ENCODE data around the gene GFI1. TPM values are rescaled to one million over a fixed set of nuclear protein-coding genes. Genes with fewer than 3 reads are reported as not detected.

The GFI1 gene
- total and polyA plus RNA-seq, 2 of the 8 experiments (the other 6 are each of a cell fraction or from before 2014, with no cell fraction given) = 0.08 to 0.17 TPM

DNA sequence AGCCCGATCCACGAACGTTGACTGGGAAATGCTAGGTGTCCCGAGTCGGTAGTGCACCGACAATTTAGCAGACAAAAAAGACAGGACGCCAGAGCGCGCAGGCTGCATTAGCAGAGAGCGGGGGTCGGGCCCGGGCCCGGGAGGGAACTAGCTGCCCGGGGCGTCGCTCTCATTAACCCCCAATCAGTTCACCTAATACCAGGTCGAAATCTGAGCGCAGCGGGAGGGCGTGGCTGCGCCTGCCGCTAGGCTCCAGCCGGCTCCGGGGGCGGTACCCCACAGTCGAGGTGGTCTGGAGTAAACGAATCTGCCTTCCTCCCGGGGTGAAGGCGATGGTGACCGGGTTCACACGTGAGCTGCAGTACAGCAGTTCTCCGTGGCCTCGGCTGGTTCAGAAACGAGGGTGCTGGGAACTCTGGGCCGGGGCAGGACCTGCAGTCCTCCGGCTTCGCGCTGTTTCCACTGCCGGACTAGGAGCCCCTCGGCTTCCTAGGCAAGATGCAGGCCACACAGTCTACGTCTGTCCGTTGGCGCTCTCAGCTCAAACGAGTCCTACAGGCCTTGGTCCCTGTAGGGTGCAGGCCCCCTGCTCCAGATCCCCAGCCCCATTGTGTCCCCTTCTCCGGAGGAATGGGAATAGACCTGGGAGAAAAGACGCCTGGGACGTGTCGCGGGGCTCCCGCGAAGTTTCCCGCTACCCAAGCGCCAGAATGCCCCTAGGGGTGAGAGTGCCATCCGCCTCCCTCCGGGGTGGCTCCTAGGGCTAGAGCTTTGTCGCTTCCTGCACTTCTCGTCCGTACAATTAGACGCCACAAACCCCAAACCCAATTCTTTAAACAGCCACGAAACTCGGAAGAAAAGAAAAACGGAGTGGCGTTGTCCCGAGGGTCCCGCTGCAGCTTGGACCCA, 2.0 kb downstream of the GFI1 start (continued):
- TF ChIP-seq BRCA1 (IDR thresholded peaks at IDR 0.05; ENCODE audit: low read depth, low read length) (no peak), SUZ12 (IDR thresholded peaks at IDR 0.05; ENCODE audit: low read length) (peak; percentile 83), SP4 (IDR thresholded peaks at IDR 0.05; ENCODE audit: low read length) (no peak), RBBP5 (IDR thresholded peaks at IDR 0.05; ENCODE audit: borderline replicate concordance, low read depth, low read length) (0 out of 2 replicates have a peak, but pooled peaks have one; percentile 43), ASH2L (IDR thresholded peaks at IDR 0.05; ENCODE audit: low read length) (peak; percentile 54), SP2 (IDR thresholded peaks at IDR 0.05; ENCODE audit: low read length) (no peak)
- TF ChIP-seq, protein P1, sequence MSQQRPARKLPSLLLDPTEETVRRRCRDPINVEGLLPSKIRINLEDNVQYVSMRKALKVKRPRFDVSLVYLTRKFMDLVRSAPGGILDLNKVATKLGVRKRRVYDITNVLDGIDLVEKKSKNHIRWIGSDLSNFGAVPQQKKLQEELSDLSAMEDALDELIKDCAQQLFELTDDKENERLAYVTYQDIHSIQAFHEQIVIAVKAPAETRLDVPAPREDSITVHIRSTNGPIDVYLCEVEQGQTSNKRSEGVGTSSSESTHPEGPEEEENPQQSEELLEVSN (IDR thresholded peaks at IDR 0.05) = peak; percentile 42; the same call in 1 of the 2 replicates
- TF ChIP-seq, protein P2, sequence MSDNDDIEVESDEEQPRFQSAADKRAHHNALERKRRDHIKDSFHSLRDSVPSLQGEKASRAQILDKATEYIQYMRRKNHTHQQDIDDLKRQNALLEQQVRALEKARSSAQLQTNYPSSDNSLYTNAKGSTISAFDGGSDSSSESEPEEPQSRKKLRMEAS (IDR thresholded peaks at IDR 0.05) = peak; percentile 59

All from H1 (cell line).